Psoas muscle (tissue), 8 donors: ENCODE data around the gene CHD5. TPM values are rescaled to one million over a fixed set of nuclear protein-coding genes. Genes with fewer than 3 reads are reported as not detected.

Source experiments
- ATAC-seq, 4 donors: fragments of 200-7000 bp; cut with Tn5 transposase; one replicate each; pipeline ENCODE4 v1.9.1; 2020; ENCODE audit warnings: moderate library complexity in 3 of 4, mild to moderate bottlenecking in 2 of 4
- DNase-seq, 2 donors: peaks; one replicate each; pipeline ENCODE4 v3.0.0-alpha.2; 2020
- H3K27ac ChIP-seq: fragments of 200-600 bp; one replicate; pipeline ENCODE4 v1.8.0; 2022
- H3K27me3 ChIP-seq, 3 donors: fragments of 200-600 bp in 1 of 3; one replicate each; pipeline versions ENCODE4 v1.6.1 to v1.8.0; 2013 to 2022; ENCODE audit warnings: low read length in 2 of 3, mild to moderate bottlenecking in 2 of 3, moderate library complexity in 1 of 3; ENCODE audit not compliant: insufficient read depth in 3 of 3
- H3K36me3 ChIP-seq, 2 donors: fragments of 200-600 bp in 1 of 2; one replicate each; pipeline versions ENCODE4 v1.6.1 to v1.8.0; 2013 to 2022; ENCODE audit warnings: low read depth in 1 of 2, mild to moderate bottlenecking in 1 of 2, moderate library complexity in 1 of 2; ENCODE audit not compliant: insufficient read depth in 1 of 2
- H3K4me1 ChIP-seq: fragments of 200-600 bp; one replicate; pipeline ENCODE4 v1.8.0; 2022
- H3K4me3 ChIP-seq: fragments of 200-600 bp; one replicate; pipeline ENCODE4 v1.8.0; 2022; ENCODE audit warnings: mild to moderate bottlenecking
- H3K9me3 ChIP-seq: fragments of 200-600 bp; one replicate; pipeline ENCODE4 v1.8.0; 2022
- CTCF ChIP-seq: fragments of 200-600 bp; IDR thresholded peaks from one replicate; pipeline ENCODE4 v1.8.0; 2022; ENCODE audit warnings: antibody characterized with exemption
- WGBS, 3 donors: extraction: QIAGEN DNeasy Blood & Tissue Kit; methylation state at CpG; one replicate each; pipeline versions ENCODE4 v1.1.6 to v1.1.7; 2013; 5-methylcytosine and 5-hydroxymethylcytosine counted together
- intact Hi-C, 2 donors: fragments of 100-400 bp; cut with DNase I; formaldehyde crosslinking; loops; one replicate each; pipeline versions ENCODE4 v1.11.0 to v1.14.2; 2022
- polyA plus RNA-seq, 3 donors: library from polyadenylated mRNA; stranded (reverse); fragments of 200-250 nt; gene quantifications; one replicate each; pipeline ENCODE4 v1.2.3, GENCODE V29; 2013
- total RNA-seq, 4 donors: library from RNA; stranded (reverse); fragmentation: NEBNext Ultra II Directional in 2 of 4; extraction: Animal tissue kit (Norgen Biotek cat#: 25700) in 2 of 4; gene quantifications; one replicate each; pipeline versions ENCODE4 v1.2.1 to v1.2.4, GENCODE V29; 2021 to 2023
- donor health status: healthy with polysubstance abuse.
- donor health status: DM: no; HTN: no; CAD: no; lungs with moderate emphysema.
- donor health status: Bipolar disorder and iron deficiency.
- donor health status: healthy.
- donor health status: DM: yes; HTN: yes; CAD: no.
- donor health status: DM: no; HTN: no; CAD: no.
- donor health status: DM: no; HTN: no; CAD: no.
- donor health status: DM: yes; HTN: yes; CAD: no.

Gene CHD5
- total and polyA plus RNA-seq, 7 donors, result 0.03 to 0.38 (median 0.24) TPM; not detected in 2

- intact Hi-C loops, result no loop called here
- ATAC-seq, result no peak
These were observed 5.7 kb upstream of the CHD5 start for GRCh38 chr1:6185635-6186382.

DNA sequence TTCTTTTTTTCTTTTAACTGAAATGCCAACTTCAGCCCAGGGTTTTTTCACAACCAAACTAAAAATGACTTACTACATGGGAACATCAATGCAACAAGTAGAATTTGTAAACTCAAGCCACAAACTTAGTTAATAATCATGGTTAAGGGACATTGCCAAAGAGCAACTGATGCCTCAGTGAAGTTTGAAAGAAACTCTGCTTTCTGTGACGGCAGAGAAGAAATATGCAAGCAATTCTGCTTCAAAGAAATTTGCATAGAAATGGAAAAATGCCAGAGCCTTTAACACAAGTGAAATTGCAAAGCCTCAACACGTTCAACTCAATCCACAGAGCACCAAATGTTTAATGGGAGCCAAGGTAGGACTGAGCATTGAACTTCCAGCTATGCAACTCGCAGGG is 5.0 kb upstream of the CHD5 start:
- peaks cover 0 to 22% (median 5%) of the 10 kb centered on the region in 3 donors for H3K27me3 ChIP-seq
- H3K36me3 ChIP-seq, result peaks cover 8 to 54% of the 10 kb centered on the region in 2 donors
- ATAC-seq (no peak), DNase-seq (no peak)
- intact Hi-C loops, result no loop called here
- H3K4me3 ChIP-seq, result no peak overlapping the region
- no peak for TF ChIP-seq CTCF
- H3K9me3 ChIP-seq, result no peaks in the 10 kb centered on the region
- 67 to 81% (median 74%) methylated on average over 3 of the region's 3 CpGs for WGBS, 3 donors
- H3K27ac ChIP-seq, result no peak overlapping the region
- peaks cover 6% of the 10 kb centered on the region for H3K4me1 ChIP-seq

More at GRCh38 chr1:6185635-6186382, 5.7 kb upstream of the CHD5 start:
- peaks cover 6% of the 10 kb centered on the region for H3K4me1 ChIP-seq
- 72 to 74% (median 74%) methylated on average over 10 of the region's 10 CpGs for WGBS, 3 donors
- no peaks in the 10 kb centered on the region for H3K9me3 ChIP-seq
- TF ChIP-seq CTCF, result peak; percentile 30
- H3K36me3 ChIP-seq, result peaks cover 14 to 60% of the 10 kb centered on the region in 2 donors
- peak in 1 of 2 donors; percentile 26 for DNase-seq
- H3K4me3 ChIP-seq, result no peak overlapping the region
- no peak overlapping the region for H3K27ac ChIP-seq
- peaks cover 0 to 15% (median under 1%) of the 10 kb centered on the region in 3 donors for H3K27me3 ChIP-seq

DNA sequence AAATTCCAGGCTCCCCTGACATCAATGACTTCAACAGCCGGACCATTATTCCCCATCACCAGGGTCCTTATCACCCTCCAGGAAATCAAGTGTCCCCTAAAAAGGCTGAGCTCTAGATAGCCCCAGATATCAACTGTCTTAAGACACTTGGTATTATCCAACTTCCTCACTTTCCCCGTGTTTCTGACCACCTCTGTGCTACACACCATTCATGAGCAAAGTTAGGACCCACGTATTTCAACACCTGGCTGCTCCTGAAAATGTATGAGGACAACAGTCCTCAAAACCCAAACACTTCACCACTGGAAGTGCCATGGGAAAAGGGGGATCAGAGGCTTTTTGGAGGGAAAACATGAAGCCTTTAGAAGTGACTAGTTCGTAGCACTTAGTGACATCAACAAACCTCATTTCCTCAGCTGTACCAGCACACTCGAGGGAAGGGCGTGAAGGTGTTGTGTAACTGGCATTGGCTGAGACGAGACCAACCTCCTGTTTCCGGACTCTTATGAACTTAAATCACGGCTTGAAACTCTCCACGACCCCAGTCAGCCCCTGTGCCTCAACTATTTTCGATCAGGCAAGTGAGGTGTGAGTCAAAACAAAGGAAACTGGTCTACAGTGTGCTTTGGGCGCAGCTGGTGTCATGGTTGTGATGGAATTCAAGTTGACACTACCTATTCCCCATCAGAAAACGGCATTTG is 4.1 kb upstream of the CHD5 start:
- peaks cover 3 to 45% of the 10 kb centered on the region in 2 donors for H3K36me3 ChIP-seq
- peaks cover 0 to 28% (median 7%) of the 10 kb centered on the region in 3 donors for H3K27me3 ChIP-seq
- ATAC-seq (peak in 1 of 4 donors; percentile 27), DNase-seq (no peak)
- no peak overlapping the region for H3K27ac ChIP-seq
- peaks cover 6% of the 10 kb centered on the region for H3K4me1 ChIP-seq
- no peak for TF ChIP-seq CTCF
- WGBS, 3 donors, result 76 to 80% (median 79%) methylated on average over 13 of the region's 13 CpGs
- intact Hi-C loops, result no loop called here
- no peaks in the 10 kb centered on the region for H3K9me3 ChIP-seq
- no peak overlapping the region for H3K4me3 ChIP-seq

DNA sequence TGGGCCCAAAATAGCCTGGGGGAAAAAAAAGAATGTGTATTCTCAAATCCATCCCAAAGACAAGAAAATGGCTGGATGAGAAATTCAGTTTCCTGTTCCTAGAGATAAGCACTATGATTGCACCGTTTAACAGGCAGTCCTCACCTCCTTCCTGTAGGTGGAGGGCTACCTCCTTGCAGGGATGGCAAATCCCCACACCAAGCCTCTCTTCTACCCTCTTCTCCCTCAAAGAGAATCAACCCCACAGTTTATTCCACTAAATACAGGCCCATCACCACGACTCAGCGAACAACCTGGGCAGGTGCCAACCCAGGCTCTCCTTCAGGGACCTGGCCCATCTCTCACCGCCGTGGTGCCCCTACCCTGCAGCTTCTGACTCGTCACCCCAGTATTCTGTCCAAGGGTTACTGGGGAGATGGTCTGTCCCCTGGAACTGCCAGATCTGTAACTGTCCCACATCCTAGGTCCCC is 3.4 kb upstream of the CHD5 start:
- WGBS, 3 donors, result 47 to 60% (median 48%) methylated on average over 6 of the region's 6 CpGs
- DNase-seq, result no peak
- Histone ChIP-seq H3K9me3 (no peaks in the 10 kb centered on the region), H3K4me3 (no peak overlapping the region), H3K4me1 (peaks cover 12% of the 10 kb centered on the region), H3K27ac (no peak overlapping the region), H3K36me3 (peaks cover 0 to 38% of the 10 kb centered on the region in 2 donors), H3K27me3 (peaks cover 0 to 35% (median 12%) of the 10 kb centered on the region in 3 donors)
- TF ChIP-seq CTCF, result no peak
- intact Hi-C loops, result no loop called here
- peak in 2 of 4 donors; percentile 21 to 25 for ATAC-seq
